ENCODE data around the gene IL24.
"Not testable (repeated sequence)": the region's sequence is repeated elsewhere in the genome, so short reads cannot be mapped to it uniquely, and the experiment has no call there.

Gene IL24

DNA sequence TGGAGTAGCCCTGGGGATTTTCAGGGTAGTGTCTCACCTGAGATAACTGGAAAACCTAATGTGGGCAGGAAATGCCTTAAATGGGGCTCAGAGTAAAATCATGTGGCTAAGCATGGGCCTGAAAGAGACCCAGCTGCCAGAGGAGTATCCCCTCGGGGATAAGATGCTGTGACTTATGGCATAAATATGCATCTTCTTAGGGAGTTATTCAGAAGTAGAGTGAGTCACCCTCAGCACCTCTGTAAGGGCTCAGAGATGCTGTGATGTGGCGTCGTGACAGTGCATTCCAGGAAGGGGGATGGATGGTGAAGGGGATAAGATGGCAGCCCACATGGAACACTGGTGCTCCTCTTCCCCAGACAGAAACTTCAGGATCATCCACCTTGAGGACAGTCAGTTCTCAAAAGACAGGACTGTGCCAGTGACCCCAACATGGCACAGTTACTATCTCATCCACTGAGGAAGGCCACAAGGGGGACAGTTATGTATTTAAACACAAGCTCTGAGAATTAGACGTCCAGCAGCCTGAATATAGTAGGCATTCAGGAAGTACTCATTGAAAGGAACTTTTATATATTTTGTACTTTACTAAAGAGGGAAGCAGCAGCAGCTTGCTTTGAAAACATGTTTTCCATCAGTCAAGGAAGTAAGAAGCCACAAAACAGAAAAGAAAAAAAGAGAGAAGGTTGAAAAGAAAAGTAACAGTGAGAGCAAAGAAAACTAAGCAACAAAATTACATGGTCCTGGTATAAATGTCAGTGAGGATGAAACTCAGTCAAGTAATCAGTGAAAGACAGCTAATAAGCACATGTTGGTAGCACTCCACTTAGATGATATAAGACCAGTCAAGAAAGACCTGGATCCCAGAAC, 8.3 kb downstream of the IL24 start:
- DNase-seq: no peak

- DNase-seq: no peak
These were observed 10.2 kb downstream of the IL24 start for GRCh38 chr1:206907304-206907991.

DNA sequence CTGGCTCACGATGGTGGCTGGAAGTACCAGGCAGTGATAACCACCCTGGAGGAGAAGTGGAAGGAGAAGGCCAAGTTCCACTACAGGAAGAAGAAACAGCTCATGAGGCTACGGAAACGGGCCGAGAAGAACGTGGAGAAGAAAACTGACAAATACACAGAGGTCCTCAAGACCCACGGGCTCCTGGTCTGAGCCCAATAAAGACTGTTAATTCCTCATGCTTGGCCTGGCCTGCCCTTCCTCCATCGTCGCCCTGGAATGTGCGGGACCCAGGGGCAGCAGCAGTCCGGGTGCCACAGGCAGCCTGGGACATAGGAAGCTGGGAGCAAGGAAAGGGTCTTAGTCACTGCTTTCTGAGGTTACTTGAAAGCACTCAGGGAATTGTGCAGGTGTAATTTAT, 10.8 kb downstream of the IL24 start:
- DNase-seq: no peak

GRCh38 chr1:206909161-206909882, 12.1 kb downstream of the IL24 start:
- DNase-seq: no peak

DNA sequence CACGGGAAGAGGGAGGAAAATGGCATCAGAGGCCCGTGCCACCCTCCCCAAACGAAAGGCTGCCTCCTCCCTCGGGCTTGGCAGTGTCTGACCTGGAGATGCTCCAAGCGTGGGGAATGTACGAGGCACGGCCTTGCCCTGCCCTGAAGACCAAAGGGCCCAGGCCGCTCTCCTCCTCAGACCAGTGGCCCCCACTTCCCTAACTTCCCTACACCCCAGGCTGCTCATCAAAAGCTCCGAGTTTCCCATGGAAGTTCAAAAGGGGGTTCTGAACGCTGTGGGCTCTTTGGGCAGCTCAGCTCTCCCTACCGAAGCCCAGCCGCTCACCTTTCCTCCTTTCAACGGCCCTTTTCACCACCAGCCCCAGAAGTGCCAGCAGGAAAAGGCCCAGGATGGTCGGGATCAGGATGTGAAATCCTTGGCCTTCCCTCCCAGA, 12.7 kb downstream of the IL24 start:
- no peak for DNase-seq

GRCh38 chr1:206911064-206911663, 13.9 kb downstream of the IL24 start:
- DNase-seq: no peak

DNA sequence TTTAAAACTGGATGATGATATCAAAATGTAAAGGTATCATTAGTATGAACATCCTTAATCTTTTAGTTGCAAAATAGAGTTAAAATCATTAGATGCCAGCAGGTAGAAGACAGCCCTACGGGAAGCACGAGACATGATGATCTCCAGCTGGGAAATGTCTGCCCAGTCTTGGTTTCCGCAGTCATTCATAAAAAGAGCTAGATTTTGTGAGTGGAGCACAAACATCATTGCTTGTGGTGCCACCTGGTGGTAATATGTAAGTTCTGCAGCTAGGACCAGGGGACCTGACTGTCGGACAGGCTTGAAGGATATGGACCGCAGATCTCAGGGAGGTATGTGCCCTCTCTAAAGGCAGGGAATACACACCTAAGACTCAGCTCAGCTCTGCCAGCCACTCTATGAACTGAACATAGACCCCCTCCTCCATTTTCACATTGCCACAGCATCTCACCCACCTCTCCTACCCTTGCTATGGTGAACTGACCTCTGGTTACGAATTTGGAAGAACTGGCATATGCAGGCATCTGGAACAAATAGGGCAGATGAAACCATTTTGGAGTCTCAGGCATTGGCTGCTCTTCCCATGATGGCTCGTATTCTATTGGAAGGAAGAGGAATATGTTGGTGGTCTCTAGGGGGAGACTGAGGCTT, 15.3 kb downstream of the IL24 start:
- peak; percentile 62 for DNase-seq

DNA sequence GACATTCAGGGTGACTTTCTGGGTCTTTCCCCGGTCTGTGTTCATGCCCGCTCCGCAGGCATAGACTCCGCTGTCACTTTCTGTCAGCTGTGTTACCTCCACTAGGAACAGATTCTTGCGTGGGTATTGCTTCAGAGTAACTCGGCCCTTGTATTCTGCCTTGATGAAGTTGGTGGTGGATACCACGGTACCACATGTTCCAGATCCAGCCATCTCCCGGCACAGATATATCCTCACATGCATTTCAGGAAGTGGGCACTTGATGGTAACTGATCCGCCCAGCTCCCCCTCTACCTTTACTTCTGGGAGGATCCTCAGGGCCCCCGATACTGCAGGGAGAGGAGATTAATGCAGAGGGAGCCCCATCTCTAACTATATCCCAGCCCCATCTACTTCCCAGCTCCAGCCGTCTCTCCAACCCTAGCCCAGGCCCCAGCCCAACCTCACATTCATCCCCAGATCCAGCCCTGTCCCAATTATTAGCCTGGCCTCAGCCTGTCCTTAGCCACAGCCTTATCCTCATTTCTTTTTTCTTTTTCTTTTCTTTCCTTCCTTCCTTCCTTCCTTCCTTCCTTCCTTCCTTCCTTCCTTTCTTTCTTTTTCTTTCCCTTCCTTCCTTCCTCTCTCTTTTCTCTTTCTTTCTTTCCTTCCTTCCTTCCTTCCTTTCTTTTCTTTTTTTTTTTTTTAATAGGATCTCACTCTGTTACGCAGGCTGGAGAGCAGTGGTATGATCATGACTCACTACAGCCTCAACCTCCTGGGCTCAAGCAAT, 16.7 kb downstream of the IL24 start:
- DNase-seq: no peak

DNA sequence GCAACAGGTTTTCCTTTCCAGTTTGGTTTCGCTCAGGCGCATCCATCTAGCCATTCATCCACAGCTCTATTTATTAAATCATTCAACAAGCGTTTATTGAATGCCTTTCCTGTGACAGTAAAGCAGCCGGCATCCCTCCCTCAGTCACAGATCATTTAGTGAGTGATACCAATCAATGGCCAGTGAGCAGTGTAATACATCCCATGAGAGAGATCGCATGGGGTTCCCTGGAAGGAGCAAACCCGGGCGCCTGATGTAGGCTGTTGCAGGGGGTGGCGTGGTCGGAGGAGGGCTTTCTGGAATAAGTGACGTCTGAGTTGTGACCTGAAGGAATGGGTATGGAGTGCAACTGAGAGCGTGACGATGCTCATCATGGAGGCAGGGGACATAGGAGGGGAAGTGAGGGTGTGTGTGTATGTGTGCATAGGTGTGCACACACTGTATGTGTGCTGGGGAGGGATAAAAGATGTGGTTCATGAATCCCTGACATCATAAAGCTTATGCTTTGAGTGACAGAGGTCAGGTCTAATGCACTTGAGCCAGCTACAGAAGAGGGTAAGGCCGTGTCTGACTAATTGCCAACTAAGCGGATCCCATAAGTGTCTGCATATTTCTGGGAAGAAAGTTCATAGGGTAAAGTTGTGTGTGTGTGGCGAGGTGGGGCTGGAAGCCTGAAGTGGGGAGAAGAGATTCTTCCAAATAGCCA, 17.9 kb downstream of the IL24 start:
- no peak for DNase-seq

DNA sequence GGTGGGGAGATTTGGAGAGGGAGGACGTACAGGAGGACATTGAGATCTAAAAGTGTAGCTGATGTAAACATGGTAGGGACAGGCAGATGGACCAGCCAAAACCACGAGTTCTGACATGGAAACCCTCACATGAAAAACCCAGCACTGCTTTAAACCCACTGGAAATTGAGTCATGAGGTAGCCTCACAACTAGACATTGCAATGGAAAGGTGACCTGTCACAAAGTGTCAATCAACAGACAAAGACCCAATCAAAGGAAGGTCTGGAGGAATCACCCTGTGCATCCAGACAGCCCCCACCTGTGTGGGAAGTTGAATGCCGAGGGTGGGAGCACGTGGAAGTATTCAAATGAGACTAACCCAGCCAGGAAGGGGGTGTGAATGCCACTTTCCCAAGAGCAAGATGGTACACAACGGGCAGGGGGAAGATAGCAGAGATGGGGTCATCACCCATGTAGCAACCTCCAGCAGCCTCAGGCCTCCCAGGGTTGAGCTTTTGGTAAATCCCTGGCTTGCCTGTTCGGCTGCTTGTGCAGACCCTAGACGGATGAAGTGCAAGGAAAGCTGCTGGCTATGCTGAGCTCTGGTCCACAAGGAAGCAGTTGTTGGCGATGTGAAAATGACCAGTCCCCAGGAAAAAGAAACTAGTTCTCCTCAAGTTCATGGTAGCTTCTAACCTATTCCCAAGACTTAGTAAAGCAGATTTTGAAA, 18.9 kb downstream of the IL24 start:
- DNase-seq: no peak

GRCh38 chr1:206918076-206918475, 20.8 kb downstream of the IL24 start:
- no peak for DNase-seq

DNA sequence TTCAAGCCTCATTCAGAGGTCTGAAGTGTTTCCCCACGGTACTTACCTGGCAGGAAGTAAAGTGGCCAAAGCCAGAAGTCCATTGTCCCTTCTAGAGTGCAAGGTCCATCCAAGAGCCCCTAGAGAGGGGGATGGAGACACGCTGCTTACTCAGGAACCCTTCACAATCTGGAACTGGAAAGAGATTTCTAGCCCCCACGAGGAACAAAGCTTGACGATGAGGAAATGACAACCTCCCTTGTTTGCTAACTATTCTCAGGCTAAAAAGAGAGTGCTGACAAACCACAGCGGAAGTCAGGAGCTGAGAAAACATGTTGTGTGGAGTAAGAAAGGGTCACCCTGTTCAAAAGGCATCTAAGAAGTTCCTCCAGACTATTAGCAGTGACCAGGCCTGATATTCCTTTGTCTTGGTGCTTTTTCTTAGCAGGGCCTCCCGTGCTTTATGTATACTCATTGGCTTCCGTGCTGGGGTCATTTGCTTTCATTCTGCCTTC, 24.6 kb downstream of the IL24 start, which contains the start of gene FCMR:
FCMR (minus strand) TSS at position 170 of the 494 bp plus-strand sequence; CDS start at position 83, 87 bp downstream.
- DNase-seq: peak; percentile 42

DNA sequence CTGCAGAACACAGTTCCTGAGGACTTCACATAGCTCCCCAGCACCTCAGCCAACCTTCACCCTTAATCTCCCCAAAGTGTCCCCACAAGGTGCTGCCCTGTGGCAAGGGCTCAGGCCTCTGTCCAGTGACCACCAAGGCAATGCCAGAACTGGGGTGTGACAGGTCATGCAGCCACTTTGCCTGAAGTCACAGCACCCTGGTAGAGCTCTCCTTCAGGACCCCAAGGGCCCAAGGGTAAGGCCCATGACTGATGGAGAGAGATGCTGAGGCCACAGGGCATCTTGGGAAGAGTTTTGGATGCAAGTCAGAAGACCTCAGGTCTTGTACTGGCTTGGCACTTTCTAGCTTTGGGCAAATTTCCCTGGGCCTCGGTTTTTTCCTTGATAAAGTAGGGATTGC, 25.3 kb downstream of the IL24 start:
- DNase-seq: no peak

DNA sequence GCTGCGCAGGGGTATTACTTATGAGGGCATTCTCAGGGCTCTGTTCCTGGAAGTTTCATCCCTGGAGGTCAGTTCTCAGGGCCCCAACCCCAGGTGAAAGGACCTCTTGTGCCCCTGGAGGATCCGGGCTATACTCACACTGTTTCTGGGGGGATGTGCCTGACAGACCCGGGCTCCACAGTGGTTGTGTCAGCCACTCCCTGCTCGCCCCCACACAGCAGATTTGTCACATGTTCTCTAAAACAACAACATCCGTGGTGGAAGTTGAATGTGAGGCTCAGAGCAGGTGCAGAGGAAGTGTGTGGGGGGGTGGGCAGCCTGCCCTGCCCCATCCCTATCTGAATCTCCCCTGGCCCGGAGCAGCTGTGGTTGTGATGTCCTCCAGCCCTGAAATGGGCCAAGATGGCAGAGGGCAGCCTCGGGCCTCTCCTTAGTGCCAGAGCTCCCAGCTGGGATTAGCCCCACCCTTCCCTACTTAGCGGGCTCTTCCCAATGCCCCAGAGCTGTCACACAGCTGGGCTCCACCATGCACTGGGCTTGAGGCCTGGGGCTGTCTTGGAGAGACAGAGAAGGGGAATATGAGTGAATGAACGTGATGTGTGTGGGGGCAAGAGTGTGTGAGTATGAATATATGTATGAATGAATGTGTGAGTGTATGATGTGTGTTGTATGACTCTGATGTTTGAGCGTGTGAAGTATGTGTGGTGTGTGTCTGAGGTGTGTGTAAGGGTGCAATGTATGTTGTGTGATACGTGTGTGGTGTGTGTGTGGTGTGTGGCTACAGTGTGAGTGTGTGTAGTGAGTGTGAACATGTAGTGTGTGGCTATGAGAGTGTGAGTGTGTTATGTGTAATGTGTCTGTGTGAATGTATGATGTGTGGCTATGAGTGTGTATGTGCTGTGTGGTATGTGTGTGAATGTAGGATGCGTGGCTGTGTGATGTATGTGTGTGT, 26.0 kb downstream of the IL24 start:
- peak; percentile 26 for DNase-seq

GRCh38 chr1:206923961-206924557, 26.8 kb downstream of the IL24 start:
- DNase-seq: not testable (repeated sequence)

- DNase-seq: no peak
These were observed 27.4 kb downstream of the IL24 start for GRCh38 chr1:206924592-206925105.

DNA sequence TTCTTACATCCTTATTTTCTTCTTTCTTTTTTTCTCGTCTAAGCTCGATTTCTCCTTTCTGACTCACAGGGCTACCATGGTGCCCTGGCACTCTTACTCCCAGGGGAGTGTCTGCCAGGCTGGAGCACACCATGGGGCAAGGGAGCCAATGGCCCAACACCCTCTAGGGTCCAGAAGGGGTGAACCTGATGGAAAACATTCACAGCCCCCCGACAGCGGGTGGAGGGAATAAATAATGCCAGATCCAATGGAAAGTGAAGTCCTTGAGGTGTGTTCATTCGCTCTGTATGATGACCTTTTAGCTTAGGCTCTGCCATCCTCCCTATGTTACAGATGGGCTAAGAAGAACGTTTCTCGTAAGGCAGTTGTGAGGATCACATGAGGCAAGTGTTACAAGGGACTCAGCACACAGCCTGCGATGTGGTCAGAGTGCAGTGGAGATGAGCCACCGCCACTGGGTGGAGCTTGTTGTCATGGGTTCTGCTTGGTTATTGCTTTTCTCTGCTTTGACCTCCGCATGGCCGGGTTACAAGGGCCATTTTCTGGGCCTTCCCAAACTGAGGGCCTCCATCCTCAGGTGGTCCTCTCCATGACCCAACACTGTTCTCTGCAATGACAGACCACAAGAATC, 28.0 kb downstream of the IL24 start:
- DNase-seq: no peak

GRCh38 chr1:206926286-206926685, 29.0 kb downstream of the IL24 start:
- DNase-seq: no peak
